ENCODE data around the gene MRPL28. TPM values are rescaled to one million over a fixed set of nuclear protein-coding genes. Genes with fewer than 3 reads are reported as not detected.

Gene MRPL28
- total RNA-seq, 2 donors from 2014 or later = 137 to 138 TPM

DNA sequence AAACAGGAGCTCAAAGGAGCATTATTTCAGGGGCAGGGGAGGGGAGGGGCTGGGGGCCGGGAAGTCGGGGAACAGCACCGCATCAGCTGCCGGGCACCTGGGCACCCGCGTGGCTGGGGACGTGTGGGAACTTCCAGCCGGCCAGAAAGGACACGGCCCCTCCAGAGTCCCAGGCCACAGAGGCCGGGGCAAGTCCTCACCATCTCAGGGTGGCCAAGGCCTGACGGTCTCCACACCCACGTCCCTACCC is 10.3 kb upstream of the MRPL28 start:
- peak overlapping the region; percentile 63 for H3K9ac ChIP-seq (ENCODE audit: extremely low read depth, low read length, poor library complexity, severe bottlenecking)
- peaks cover 24% of the 10 kb centered on the region for H3K4me1 ChIP-seq (ENCODE audit: control insufficient read depth, insufficient read depth, low read length)
- Mint-ChIP-seq H3K27me3 (ENCODE audit: insufficient read depth) (no peaks in the 10 kb centered on the region), H3K27ac (no peak overlapping the region), H3K9me3 (no peaks in the 10 kb centered on the region), H3K4me3 (peak overlapping the region; percentile 77), H3K36me3 (ENCODE audit: low read depth) (peaks cover 5% of the 10 kb centered on the region), H3K4me1 (peaks cover 23% of the 10 kb centered on the region)
- H3K27ac ChIP-seq (ENCODE audit: low read depth, low read length) = no peak overlapping the region
- no peaks in the 10 kb centered on the region for H3K27me3 ChIP-seq (ENCODE audit: control insufficient read depth, insufficient read depth, low read length, poor library complexity, severe bottlenecking)
- peak overlapping the region; percentile 84 for H3K4me3 ChIP-seq (ENCODE audit: low read length)
- TF ChIP-seq, protein P1, sequence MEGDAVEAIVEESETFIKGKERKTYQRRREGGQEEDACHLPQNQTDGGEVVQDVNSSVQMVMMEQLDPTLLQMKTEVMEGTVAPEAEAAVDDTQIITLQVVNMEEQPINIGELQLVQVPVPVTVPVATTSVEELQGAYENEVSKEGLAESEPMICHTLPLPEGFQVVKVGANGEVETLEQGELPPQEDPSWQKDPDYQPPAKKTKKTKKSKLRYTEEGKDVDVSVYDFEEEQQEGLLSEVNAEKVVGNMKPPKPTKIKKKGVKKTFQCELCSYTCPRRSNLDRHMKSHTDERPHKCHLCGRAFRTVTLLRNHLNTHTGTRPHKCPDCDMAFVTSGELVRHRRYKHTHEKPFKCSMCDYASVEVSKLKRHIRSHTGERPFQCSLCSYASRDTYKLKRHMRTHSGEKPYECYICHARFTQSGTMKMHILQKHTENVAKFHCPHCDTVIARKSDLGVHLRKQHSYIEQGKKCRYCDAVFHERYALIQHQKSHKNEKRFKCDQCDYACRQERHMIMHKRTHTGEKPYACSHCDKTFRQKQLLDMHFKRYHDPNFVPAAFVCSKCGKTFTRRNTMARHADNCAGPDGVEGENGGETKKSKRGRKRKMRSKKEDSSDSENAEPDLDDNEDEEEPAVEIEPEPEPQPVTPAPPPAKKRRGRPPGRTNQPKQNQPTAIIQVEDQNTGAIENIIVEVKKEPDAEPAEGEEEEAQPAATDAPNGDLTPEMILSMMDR (conservative IDR thresholded peaks at IDR 0.05) = no peak
- WGBS, 2 experiments (ENCODE audit: insufficient coverage in 1 of 2, insufficient read length in 1 of 2) = 4 to 9% methylated on average over 8 to 12 of the region's 12 CpGs
- H3K36me3 ChIP-seq (ENCODE audit: control insufficient read depth, insufficient read depth, low read length) = peaks cover 8% of the 10 kb centered on the region
- no peak for DNase-seq
- H3K9me3 ChIP-seq (ENCODE audit: control insufficient read depth, low read length) = no peaks in the 10 kb centered on the region

DNA sequence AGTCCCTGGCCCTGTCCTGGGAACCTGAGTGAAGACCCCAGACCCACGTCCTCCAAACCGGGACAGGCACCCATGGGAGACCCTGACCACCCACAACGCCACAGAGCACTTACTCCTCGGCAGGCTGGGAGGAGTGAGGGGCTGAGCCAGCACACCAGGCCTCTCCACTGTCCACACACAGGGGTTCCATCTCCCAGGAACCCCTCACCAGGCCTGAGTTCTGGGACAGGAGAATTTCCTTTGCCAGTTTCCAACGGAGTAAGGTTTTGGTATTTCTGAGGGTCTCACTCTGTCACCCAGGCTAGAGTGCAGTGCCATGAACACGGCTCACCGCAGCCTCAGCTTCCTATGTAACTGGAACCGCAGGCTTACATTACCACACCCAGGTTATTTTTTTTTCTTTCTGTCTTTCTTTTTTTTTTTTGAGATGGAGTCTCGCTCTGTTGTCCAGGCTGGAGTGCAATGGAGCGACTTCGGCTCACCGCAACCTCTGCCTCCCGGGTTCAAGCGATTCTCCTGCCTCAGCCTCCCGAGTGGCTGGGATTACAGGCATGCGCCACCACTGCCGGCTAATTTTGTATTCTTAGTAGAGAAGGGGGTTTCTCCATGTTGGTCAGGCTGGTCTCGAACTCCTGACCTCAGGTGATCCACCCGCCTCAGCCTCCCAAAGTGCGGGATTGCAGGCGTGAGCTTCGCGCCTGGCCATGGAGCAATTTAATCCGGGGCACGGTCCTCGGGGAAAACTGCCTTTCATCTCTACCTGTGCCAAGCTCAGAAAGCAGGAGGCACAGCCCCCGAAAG is 9.8 kb upstream of the MRPL28 start:
- WGBS, 2 experiments (ENCODE audit: insufficient coverage in 1 of 2, insufficient read length in 1 of 2) = 84 to 86% methylated on average over 22 to 27 of the region's 27 CpGs
- peaks cover 11% of the 10 kb centered on the region for H3K36me3 ChIP-seq (ENCODE audit: control insufficient read depth, insufficient read depth, low read length)
- H3K36me3 Mint-ChIP-seq (ENCODE audit: low read depth) = peaks cover 5% of the 10 kb centered on the region
- TF ChIP-seq, protein P1 (conservative IDR thresholded peaks at IDR 0.05) = no peak
- no peaks in the 10 kb centered on the region for H3K9me3 ChIP-seq (ENCODE audit: control insufficient read depth, low read length)
- no peak overlapping the region for H3K27ac ChIP-seq (ENCODE audit: low read depth, low read length)
- H3K9ac ChIP-seq (ENCODE audit: extremely low read depth, low read length, poor library complexity, severe bottlenecking) = no peak overlapping the region
- H3K27me3 ChIP-seq (ENCODE audit: control insufficient read depth, insufficient read depth, low read length, poor library complexity, severe bottlenecking) = no peaks in the 10 kb centered on the region
- H3K4me3 ChIP-seq (ENCODE audit: low read length) = peak overlapping the region; percentile 84
- H3K4me1 ChIP-seq (ENCODE audit: control insufficient read depth, insufficient read depth, low read length) = peaks cover 24% of the 10 kb centered on the region
- H3K27me3 Mint-ChIP-seq (ENCODE audit: insufficient read depth) = no peaks in the 10 kb centered on the region
- H3K4me3 Mint-ChIP-seq = peak overlapping the region; percentile 77
- no peak overlapping the region for H3K27ac Mint-ChIP-seq
- DNase-seq = no peak
- H3K4me1 Mint-ChIP-seq = peaks cover 23% of the 10 kb centered on the region
- no peaks in the 10 kb centered on the region for H3K9me3 Mint-ChIP-seq

DNA sequence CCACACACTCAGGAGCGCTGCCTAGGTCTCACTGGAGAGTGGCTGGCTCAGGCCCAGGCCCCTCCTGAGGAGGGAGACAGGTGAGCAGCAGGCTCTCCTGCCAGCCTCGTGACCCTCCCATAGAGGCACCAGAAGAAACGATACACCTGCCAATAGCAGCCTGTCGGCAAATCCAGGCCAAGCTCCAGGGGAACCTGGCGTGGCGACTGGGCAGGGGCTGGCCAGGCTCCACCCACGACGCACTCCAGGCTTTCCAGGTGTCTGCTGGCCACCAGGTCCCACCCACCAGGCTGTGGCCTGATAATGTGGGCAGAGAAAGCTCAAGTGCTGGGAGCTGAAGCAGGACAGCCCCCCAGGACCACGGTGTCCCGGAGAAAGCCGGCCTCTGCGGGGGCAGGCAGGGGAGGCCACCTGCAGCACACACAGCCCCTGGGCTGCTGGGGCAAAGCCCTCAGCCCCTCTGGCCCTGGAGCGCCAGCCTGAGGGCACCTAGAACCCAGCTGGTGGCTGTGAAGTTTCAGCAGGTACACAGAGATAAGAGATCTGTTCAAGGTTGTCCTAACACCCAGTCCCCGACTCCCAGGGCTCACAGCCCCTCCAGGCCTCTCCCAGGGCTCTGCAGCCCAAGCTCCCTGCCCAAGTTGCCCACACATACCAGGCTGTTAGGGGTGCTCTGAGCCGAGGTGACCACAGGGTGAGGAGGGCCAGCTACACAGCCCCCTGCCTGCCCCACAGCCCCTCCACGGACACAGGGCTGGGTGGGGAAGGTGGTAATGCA is 9.0 kb upstream of the MRPL28 start:
- H3K9ac ChIP-seq (ENCODE audit: extremely low read depth, low read length, poor library complexity, severe bottlenecking) = no peak overlapping the region
- 75 to 89% methylated on average over 14 to 16 of the region's 16 CpGs for WGBS, 2 experiments (ENCODE audit: insufficient coverage in 1 of 2, insufficient read length in 1 of 2)
- no peaks in the 10 kb centered on the region for H3K27me3 ChIP-seq (ENCODE audit: control insufficient read depth, insufficient read depth, low read length, poor library complexity, severe bottlenecking)

More for the DNA sequence above, 9.0 kb upstream of the MRPL28 start:
- peaks cover 8% of the 10 kb centered on the region for H3K36me3 Mint-ChIP-seq (ENCODE audit: low read depth)
- Histone ChIP-seq H3K4me3 (ENCODE audit: low read length) (peak overlapping the region; percentile 84), H3K9me3 (ENCODE audit: control insufficient read depth, low read length) (no peaks in the 10 kb centered on the region), H3K27ac (ENCODE audit: low read depth, low read length) (no peak overlapping the region), H3K4me1 (ENCODE audit: control insufficient read depth, insufficient read depth, low read length) (peaks cover 24% of the 10 kb centered on the region), H3K36me3 (ENCODE audit: control insufficient read depth, insufficient read depth, low read length) (peaks cover 18% of the 10 kb centered on the region)
- peaks cover 23% of the 10 kb centered on the region for H3K4me1 Mint-ChIP-seq
- H3K9me3 Mint-ChIP-seq = no peaks in the 10 kb centered on the region
- TF ChIP-seq, protein P1 (conservative IDR thresholded peaks at IDR 0.05) = no peak
- no peak overlapping the region for H3K27ac Mint-ChIP-seq
- peak; percentile 96 for DNase-seq
- no peaks in the 10 kb centered on the region for H3K27me3 Mint-ChIP-seq (ENCODE audit: insufficient read depth)
- peak overlapping the region; percentile 77 for H3K4me3 Mint-ChIP-seq

Data from endodermal cell (in vitro differentiated cells).